ENCODE results near the gene LRRN2. TPM values are rescaled to one million over a fixed set of nuclear protein-coding genes. Genes with fewer than 3 reads are reported as not detected.

LRRN2 gene
- total RNA-seq, 1 donor from 2014 or later, result 4.6 TPM

DNA sequence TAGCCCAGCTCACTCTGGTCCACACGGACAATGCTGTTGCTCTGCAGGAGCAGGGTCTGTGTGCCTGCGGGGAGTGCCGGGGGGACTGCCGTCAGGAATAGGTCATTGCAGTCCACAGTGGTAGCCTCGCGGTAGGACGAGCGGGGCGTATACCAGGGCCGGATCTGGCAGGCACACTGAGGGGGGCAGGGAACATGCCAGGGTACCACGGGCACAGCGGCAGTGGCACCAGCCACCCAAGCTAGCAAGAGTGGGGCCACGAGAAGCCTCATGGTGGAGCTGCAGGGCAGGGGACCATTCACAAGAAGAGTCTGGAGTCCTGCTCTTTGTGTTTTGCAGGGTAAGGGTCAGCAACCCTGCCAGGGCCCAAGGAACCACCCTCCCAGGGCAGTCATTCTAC, 65.8 kb downstream of the LRRN2 start:
- DNase-seq (ENCODE audit: low spot score), result no peak
- no peak overlapping the region for H3K4me3 Mint-ChIP-seq (ENCODE audit: unreplicated experiment)
- peaks cover 2% of the 10 kb centered on the region for H3K36me3 Mint-ChIP-seq (ENCODE audit: low read depth)
- no peaks in the 10 kb centered on the region for H3K9me3 Mint-ChIP-seq (ENCODE audit: low read depth)
- peaks cover 5% of the 10 kb centered on the region for H3K4me1 Mint-ChIP-seq (ENCODE audit: low read depth)
- TF ChIP-seq, protein P1, sequence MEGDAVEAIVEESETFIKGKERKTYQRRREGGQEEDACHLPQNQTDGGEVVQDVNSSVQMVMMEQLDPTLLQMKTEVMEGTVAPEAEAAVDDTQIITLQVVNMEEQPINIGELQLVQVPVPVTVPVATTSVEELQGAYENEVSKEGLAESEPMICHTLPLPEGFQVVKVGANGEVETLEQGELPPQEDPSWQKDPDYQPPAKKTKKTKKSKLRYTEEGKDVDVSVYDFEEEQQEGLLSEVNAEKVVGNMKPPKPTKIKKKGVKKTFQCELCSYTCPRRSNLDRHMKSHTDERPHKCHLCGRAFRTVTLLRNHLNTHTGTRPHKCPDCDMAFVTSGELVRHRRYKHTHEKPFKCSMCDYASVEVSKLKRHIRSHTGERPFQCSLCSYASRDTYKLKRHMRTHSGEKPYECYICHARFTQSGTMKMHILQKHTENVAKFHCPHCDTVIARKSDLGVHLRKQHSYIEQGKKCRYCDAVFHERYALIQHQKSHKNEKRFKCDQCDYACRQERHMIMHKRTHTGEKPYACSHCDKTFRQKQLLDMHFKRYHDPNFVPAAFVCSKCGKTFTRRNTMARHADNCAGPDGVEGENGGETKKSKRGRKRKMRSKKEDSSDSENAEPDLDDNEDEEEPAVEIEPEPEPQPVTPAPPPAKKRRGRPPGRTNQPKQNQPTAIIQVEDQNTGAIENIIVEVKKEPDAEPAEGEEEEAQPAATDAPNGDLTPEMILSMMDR (IDR thresholded peaks at IDR 0.05), result no peak
- peaks cover 21% of the 10 kb centered on the region for H3K27me3 Mint-ChIP-seq (ENCODE audit: low read depth)
- H3K27ac Mint-ChIP-seq (ENCODE audit: unreplicated experiment), result no peak overlapping the region

DNA sequence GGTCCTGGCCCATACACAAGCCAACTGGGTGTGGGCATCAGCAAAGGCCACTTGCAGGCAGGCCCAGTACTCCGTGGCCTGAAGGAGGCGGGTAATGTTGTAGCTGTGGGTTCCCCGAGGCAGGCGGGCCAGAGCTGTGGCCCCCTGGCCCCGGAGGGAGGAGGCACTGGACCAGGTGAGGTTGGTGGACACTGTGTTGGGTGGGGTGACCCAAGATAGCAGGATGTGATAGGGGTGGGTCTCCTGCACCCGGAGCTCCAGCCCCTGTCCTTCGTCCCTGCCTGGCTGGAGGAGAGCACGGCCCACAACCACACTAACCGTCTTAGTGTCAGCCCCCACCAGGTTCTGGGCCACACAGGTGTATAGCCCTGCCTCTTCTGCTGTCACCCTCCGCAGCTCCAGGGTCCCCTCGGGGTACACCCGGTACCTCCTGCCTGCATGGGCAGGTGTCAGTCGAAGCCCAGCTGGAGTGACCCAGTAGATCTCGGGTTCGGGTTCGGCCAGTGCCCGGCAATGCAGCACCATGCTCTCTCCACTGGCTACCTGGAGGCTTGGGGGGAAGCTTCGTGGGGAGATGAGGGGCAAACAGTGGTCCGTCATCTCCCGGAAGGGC, 67.3 kb downstream of the LRRN2 start:
- peaks cover 30% of the 10 kb centered on the region for H3K27me3 Mint-ChIP-seq (ENCODE audit: low read depth)
- no peaks in the 10 kb centered on the region for H3K9me3 Mint-ChIP-seq (ENCODE audit: low read depth)
- H3K4me3 Mint-ChIP-seq (ENCODE audit: unreplicated experiment), result no peak overlapping the region
- no peak overlapping the region for H3K27ac Mint-ChIP-seq (ENCODE audit: unreplicated experiment)
- DNase-seq (ENCODE audit: low spot score), result no peak
- H3K36me3 Mint-ChIP-seq (ENCODE audit: low read depth), result peaks cover 2% of the 10 kb centered on the region
- H3K4me1 Mint-ChIP-seq (ENCODE audit: low read depth), result peaks cover under 1% of the 10 kb centered on the region
- TF ChIP-seq, protein P1 (IDR thresholded peaks at IDR 0.05), result no peak

DNA sequence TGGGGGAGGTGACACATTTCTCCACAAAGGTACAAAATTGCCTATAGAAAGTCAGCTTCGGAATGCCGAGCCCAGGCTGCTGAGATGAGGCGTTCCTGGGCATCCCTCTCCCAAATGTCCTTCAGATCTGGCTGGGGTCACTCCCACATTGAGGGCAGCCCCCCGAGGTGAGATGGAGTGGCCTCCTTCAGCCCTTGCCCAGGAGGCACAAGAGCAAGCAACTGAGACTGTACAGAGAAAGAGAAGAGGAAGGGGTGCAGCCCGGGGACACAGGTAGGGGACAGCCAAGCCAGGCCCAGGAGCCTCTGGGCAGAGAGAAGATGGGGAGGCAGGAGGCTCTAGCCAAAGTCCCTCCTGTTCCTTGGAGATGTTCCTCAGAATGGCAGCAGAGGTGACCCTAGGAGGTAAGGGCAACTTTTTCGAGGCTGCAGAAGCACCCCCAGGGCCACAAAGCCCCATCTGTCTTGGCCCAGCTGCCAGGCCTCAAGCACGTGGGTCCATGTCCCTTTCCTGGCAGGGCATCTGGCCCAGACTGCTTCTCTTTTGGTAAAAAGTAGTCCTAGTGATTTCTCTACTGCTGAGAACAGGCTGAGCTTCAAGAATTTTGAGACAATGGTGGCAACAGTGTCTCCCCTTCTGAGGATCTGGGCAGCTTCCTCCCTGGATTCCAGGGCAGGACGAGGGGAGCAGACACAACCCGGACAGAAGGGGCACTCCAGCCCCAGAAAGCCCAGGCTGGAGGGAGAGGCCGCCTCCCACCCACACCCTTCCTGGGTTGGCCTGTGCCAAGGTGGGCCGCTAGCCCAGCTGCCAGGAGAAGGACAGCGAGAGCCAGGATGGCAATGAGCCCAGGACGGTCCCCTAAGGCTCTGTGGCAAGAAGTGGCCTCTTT, 68.0 kb downstream of the LRRN2 start:
- Mint-ChIP-seq H3K4me3 (ENCODE audit: unreplicated experiment) (no peak overlapping the region), H3K36me3 (ENCODE audit: low read depth) (peaks cover 2% of the 10 kb centered on the region), H3K9me3 (ENCODE audit: low read depth) (no peaks in the 10 kb centered on the region), H3K4me1 (ENCODE audit: low read depth) (no peaks in the 10 kb centered on the region), H3K27me3 (ENCODE audit: low read depth) (peaks cover 32% of the 10 kb centered on the region), H3K27ac (ENCODE audit: unreplicated experiment) (no peak overlapping the region)
- TF ChIP-seq, protein P1 (IDR thresholded peaks at IDR 0.05), result no peak
- no peak for DNase-seq (ENCODE audit: low spot score)

DNA sequence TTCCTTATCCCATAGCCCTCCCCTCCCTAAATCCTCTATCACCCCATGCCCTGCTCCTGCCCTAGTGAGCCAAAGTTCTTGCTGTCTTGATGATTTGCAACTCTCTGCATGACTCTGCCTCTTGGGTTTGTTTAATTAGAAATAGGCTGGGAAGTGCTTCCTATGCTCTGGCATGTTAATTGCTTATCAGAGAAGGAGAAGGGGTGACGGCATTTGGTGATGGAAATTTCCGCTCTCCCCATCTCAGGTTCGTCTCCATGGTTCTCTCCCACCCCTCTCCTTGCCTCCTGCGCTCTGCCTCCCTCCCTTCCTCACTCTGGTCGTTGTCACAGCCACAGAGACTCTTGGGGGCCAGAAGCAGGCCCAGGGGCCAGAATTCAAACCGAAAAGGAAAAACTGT, 68.9 kb downstream of the LRRN2 start:
- TF ChIP-seq, protein P1 (IDR thresholded peaks at IDR 0.05), result no peak
- DNase-seq (ENCODE audit: low spot score), result no peak
- H3K9me3 Mint-ChIP-seq (ENCODE audit: low read depth), result no peaks in the 10 kb centered on the region
- no peak overlapping the region for H3K4me3 Mint-ChIP-seq (ENCODE audit: unreplicated experiment)
- H3K4me1 Mint-ChIP-seq (ENCODE audit: low read depth), result no peaks in the 10 kb centered on the region
- H3K27ac Mint-ChIP-seq (ENCODE audit: unreplicated experiment), result no peak overlapping the region
- peaks cover 34% of the 10 kb centered on the region for H3K27me3 Mint-ChIP-seq (ENCODE audit: low read depth)
- peaks cover 2% of the 10 kb centered on the region for H3K36me3 Mint-ChIP-seq (ENCODE audit: low read depth)

DNA sequence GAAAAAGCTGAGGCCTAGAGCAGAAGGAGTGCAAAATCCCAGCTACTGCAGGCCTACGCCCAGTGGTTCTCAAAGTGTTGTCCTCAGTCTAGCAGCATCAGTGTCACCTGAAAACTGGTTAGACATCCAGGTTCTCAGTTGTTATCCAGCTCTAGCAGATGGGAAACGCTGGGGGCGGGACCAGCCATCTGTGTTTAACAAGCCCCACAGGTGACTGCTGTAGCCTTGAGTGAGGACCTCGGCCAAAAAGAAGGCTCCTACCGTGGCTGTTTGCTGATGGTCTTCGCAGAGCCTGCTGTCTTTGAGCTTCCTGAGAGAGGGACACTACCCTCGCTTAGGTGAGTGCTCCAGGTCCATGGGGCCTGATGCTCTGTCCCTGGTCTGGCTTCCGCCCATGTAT, 69.7 kb downstream of the LRRN2 start:
- H3K36me3 Mint-ChIP-seq (ENCODE audit: low read depth), result peaks cover 2% of the 10 kb centered on the region

More for the DNA sequence above, 69.7 kb downstream of the LRRN2 start:
- Mint-ChIP-seq H3K4me1 (ENCODE audit: low read depth) (no peaks in the 10 kb centered on the region), H3K4me3 (ENCODE audit: unreplicated experiment) (no peak overlapping the region), H3K27ac (ENCODE audit: unreplicated experiment) (no peak overlapping the region), H3K9me3 (ENCODE audit: low read depth) (no peaks in the 10 kb centered on the region), H3K27me3 (ENCODE audit: low read depth) (peaks cover 35% of the 10 kb centered on the region)
- TF ChIP-seq, protein P1 (IDR thresholded peaks at IDR 0.05), result no peak
- DNase-seq (ENCODE audit: low spot score), result no peak

All from chondrocyte (in vitro differentiated cells).